Activated CD8-positive, alpha-beta memory T cell treated with anti-CD3 and anti-CD28 coated beads for 24 hours (primary cell): ENCODE measurements around the gene KPNA6.
"Not testable (repeated sequence)": the region's sequence is repeated elsewhere in the genome, so short reads cannot be mapped to it uniquely, and the experiment has no call there.

ENCODE experiments used
- DNase-seq: peaks from one replicate; pipeline ENCODE4 v3.0.0-alpha.2; 2020

The KPNA6 gene

DNA sequence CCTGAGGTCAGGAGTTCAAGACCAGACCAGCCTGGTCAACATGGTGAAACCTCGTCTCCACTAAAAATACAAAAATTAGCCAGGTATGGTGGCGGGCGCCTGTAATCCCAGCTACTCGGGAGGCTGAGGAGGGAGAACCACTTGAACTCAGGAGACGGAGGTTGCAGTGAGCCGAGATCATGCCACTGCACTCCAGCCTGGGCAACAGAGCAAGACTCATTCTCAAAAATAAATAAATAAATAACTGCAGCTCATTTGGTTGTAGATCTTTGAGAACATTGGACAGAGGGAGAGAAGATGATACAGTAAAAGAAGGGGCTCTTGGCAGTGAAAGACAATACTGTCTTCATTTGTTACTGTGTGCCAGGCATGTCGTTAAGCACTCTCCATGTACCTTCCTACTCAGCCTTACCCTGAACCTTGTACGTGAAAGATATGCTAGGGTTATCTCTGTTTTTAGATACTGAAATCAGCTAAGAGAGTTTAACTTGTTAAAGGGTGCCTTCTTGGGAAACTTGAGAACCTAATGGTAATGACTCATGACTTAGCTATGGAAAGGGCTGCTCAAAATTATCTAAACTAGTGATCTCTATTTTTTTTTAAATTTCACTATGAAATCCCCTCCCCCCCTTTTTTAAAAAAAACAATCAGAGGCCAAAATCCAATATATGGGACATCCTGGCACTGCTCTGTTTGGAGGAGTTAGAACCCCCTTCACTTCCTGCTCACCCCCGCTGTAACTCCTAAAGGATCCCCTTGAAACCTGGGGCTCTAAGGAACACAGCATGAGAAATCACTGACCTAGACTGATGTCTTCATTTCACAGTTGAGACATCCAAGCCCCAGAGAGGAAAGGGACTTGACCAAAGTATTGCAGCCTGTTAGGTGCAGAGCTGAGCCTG is 6.8 kb upstream of the KPNA6 start:
- DNase-seq, result no peak

- DNase-seq, result no peak
Measured at GRCh38 chr1:32104127-32104526, 3.7 kb upstream of the KPNA6 start.

- no peak for DNase-seq
Measured at GRCh38 chr1:32105338-32105737, 2.5 kb upstream of the KPNA6 start.

- DNase-seq, result no peak
Measured at GRCh38 chr1:32106663-32107275, 1.1 kb upstream of the KPNA6 start.

- DNase-seq, result no peak
Measured at GRCh38 chr1:32111040-32111623, 3.3 kb downstream of the KPNA6 start.

DNA sequence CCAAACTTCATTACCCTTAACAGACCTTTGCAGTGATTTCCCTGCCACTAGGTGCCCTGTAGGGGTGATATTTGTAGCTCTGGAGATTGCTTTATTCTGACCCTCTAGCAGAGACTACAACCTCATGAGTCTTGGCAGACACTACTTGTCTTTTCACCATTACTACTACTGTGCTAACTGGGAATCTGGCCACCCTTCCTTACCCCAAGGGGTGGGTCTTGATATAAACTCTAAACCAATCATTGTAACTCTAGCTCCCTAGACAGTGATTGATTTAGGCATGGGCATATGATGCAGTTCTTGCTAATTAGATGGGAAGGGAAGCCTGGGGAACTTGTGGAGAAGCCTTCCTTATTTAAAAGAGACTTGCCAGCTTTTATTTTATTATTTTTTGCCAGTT is 3.9 kb downstream of the KPNA6 start:
- no peak for DNase-seq

DNA sequence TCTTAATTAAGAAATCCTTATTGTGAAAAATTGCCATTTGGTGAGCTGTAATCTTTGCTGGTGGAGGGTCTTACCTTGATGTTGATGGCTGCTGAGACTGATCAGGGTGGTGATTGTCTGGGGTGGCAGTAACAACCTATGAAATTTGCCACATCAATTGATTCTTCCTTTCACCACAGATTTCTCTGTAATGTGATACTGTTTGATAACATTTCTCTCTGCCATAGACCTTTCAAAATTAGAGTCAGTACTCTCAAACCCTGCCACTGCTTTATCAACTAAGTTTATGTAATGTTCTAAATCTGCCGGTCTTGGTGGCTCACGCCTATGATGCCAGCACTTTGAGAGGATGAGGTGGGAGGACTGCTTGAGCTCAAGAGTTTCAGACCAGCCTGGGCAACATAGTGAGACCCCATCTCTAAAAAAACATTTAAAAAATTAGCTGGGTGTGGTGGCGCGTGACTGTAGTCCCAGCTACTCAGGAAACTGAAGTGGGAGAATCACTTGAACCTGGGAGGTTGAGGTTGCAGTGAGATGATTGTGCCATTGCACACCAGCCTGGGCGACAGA is 5.0 kb downstream of the KPNA6 start:
- DNase-seq, result no peak

- not testable (repeated sequence) for DNase-seq
Measured at GRCh38 chr1:32113436-32113835, 5.6 kb downstream of the KPNA6 start.

- DNase-seq, result no peak
Measured at GRCh38 chr1:32114420-32114819, 6.6 kb downstream of the KPNA6 start.

DNA sequence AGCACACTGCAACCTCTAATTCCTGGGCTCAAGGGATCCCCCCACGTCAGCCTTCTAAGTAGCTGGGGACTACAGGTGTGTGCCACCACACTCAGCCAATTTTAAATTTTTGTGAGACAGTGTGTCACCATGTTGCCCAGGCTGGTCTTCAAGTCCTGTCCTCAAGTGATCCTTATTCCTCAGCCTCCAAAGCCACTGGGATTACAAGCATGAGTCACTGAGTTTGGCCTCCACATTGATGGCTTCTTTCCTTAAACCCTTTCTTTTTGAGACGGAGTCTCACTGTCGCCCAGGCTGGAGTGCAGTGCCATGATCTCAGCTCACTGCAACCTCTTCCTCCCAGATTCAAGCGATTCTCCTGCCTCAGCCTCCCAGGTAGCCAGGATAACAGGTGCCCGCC is 7.6 kb downstream of the KPNA6 start:
- no peak for DNase-seq

DNA sequence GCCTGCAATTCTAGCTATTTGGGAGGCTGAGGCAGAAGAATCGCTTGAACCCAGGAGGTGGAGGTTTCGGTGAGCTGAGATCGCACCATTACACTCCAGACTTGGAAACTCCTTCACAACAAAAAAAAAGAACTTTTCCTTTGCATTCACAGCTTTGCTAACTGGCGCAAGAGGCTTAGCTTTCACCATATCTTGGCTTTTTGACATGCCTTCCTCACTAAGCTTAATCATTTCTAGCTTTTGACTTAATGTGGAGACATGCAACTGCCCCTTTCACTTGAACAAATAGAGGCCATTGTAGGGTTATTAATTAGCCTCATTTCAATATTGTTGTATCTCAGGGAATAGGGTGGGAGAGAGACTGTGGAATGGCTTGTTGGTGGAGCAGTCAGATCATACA is 8.7 kb downstream of the KPNA6 start:
- DNase-seq, result no peak

GRCh38 chr1:32122151-32122550 is 14.3 kb downstream of the KPNA6 start:
- DNase-seq, result no peak

DNA sequence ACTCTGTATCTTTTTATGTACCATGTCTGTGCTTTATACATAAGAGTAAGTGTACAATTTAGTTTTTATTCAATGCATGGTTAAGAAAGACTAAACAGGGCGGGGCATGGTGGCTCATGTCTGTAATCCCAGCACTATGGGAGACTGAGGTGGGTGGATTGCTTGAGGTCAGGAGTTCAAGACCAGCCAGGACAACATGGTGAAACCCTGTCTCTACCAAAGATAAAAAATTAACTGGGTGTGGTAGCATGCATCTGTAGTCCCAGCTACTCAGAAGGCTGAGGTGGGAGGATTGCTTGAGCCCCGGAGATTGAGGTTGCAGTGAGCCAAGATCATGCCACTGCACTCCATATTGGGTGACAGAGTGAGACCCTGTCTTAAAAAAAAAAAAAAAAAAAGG is 15.5 kb downstream of the KPNA6 start:
- not testable (repeated sequence) for DNase-seq

DNA sequence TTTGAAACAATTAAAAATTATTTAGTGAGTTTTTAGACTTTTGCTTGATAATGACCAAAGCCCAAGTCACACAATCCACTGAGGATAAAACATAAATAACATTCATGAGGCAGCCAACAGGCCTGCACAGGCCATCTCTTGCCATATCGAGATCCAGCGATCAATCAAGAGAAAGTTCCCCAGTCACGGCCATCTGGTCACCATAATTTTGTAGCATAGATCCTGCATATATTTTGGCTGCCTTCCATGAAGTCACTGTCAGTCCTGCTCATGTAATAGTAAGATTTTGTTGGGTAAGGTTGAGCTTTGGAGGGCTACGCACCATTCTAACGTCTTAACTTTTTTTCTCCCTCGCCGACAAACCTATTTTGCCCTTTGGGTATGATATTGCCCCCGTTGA is 17.5 kb downstream of the KPNA6 start:
- no peak for DNase-seq

GRCh38 chr1:32126770-32127169 is 18.9 kb downstream of the KPNA6 start:
- DNase-seq, result no peak

GRCh38 chr1:32127409-32128198 is 19.7 kb downstream of the KPNA6 start:
- DNase-seq, result no peak

- DNase-seq, result no peak
Measured at GRCh38 chr1:32128479-32128878, 20.6 kb downstream of the KPNA6 start.

DNA sequence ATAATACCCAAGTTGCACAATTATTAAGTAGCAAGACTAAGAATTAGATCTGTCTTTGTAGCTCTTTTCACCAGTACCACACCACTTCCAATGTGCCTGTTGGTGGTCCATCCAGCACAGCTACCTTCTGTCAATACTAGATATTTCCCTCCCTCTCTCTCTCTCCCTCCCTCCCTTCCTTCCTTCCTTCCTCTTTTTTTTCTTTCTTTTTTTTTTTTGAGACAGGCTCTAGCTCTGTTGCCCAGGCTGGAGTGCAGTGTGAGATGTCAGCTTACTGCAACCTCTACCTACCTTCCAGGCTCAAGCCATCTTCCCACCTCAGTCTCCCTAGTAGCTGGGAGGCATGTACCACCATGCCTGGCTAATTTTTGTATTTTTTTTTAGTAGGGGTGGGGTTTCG is 21.1 kb downstream of the KPNA6 start:
- no peak for DNase-seq

DNA sequence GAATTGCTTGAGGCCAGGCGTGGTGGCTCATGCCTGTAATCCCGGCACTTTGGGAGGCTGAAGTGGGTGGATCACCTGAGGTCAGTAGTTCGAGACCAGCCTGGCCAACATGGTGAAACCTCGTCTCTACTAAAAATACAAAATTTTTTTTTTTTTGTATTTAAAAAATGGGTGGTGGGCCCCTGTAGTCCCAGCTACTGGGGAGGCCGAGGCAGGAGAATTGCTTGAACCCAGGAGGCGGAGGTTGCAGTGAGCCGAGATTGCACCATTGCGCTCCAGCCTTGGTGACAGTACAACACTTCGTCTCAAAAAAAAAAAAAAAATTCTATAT is 26.1 kb downstream of the KPNA6 start:
- DNase-seq, result not testable (repeated sequence)

- DNase-seq, result no peak
Measured at GRCh38 chr1:32137111-32137510, 29.3 kb downstream of the KPNA6 start.

DNA sequence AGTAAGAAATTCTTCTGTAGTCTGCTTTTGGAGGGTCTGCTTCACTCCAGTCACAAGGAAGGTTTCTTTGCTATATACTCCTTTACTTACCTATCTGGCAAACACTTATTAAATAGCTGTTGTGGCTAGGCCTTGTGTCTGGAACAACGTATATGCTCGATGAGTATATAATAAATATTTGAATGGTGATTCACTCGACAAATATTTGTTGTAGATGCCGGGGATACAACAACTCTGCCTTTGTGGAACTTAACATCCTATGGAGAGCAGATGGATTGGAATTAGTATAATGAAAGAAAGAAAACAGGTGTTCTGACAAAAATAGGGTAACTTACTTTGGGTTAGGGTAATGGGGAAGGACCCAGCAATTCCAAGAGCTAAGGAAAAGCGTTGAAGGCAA is 31.1 kb downstream of the KPNA6 start:
- DNase-seq, result no peak

GRCh38 chr1:32142446-32143301 is 34.8 kb downstream of the KPNA6 start:
- DNase-seq, result no peak
